ENCODE results near the gene ALOX5. TPM values are rescaled to one million over a fixed set of nuclear protein-coding genes. Genes with fewer than 3 reads are reported as not detected.

The ALOX5 gene
- total RNA-seq, 2 experiments from 2014 or later, result 0.56 to 0.60 TPM

GRCh38 chr10:45421221-45422097 is 47.4 kb downstream of the ALOX5 start:
- peak; percentile 73 for DNase-seq
- peaks cover 1% of the 10 kb centered on the region for H3K27me3 Mint-ChIP-seq
- peak overlapping the region; percentile 26 for H3K4me3 Mint-ChIP-seq
- TF ChIP-seq CTCF (IDR thresholded peaks at IDR 0.05), result no peak
- peak; percentile 50 for ATAC-seq
- ChIA-PET CTCF (interaction anchor here (0.9 to 1.9 kb wide), 2 partner anchors 39 to 43 kb away, joined by 3 to 7 read pairs; no protein-coding TSS in a partner anchor), POLR2A (interaction anchor here (1.9 to 2.1 kb wide), 2 partner anchors 9 to 13 kb away, joined by 6 to 9 read pairs; no protein-coding TSS in a partner anchor)
- intact Hi-C loops (cut with micrococcal nuclease), result no loop called here
- H3K27ac Mint-ChIP-seq, result peak overlapping the region; percentile 98
- no peaks in the 10 kb centered on the region for H3K9me3 Mint-ChIP-seq
- peaks cover 2% of the 10 kb centered on the region for H3K36me3 Mint-ChIP-seq (ENCODE audit: low read depth)
- H3K4me1 Mint-ChIP-seq (ENCODE audit: low read depth), result peaks cover 43% of the 10 kb centered on the region

- intact Hi-C loops (cut with micrococcal nuclease), result no loop called here
- ChIA-PET POLR2A (interaction anchor here (1.9 kb wide), 1 partner anchor 12 kb away, joined by 6 read pairs; no protein-coding TSS in a partner anchor), CTCF (no interaction called here)
- H3K27me3 Mint-ChIP-seq, result no peaks in the 10 kb centered on the region
- no peaks in the 10 kb centered on the region for H3K9me3 Mint-ChIP-seq
- H3K4me1 Mint-ChIP-seq (ENCODE audit: low read depth), result peaks cover 43% of the 10 kb centered on the region
- peaks cover 2% of the 10 kb centered on the region for H3K36me3 Mint-ChIP-seq (ENCODE audit: low read depth)
- no peak overlapping the region for H3K4me3 Mint-ChIP-seq
- DNase-seq, result no peak
- H3K27ac Mint-ChIP-seq, result peak overlapping the region; percentile 98
- no peak for ATAC-seq
- no peak for TF ChIP-seq CTCF (IDR thresholded peaks at IDR 0.05)
These were observed 48.3 kb downstream of the ALOX5 start for GRCh38 chr10:45422207-45422865.

GRCh38 chr10:45422866-45423659 is 49.0 kb downstream of the ALOX5 start:
- ChIA-PET POLR2A (no interaction called here), CTCF (no interaction called here)
- H3K4me3 Mint-ChIP-seq, result no peak overlapping the region
- TF ChIP-seq CTCF (IDR thresholded peaks at IDR 0.05), result no peak
- H3K36me3 Mint-ChIP-seq (ENCODE audit: low read depth), result peaks cover 2% of the 10 kb centered on the region
- no peak for ATAC-seq
- peaks cover 41% of the 10 kb centered on the region for H3K4me1 Mint-ChIP-seq (ENCODE audit: low read depth)
- H3K27me3 Mint-ChIP-seq, result no peaks in the 10 kb centered on the region
- no peak overlapping the region for H3K27ac Mint-ChIP-seq
- intact Hi-C loops (cut with micrococcal nuclease), result no loop called here
- H3K9me3 Mint-ChIP-seq, result no peaks in the 10 kb centered on the region
- no peak for DNase-seq

GRCh38 chr10:45423976-45424499 is 50.0 kb downstream of the ALOX5 start:
- no peaks in the 10 kb centered on the region for H3K9me3 Mint-ChIP-seq
- H3K27ac Mint-ChIP-seq, result peak overlapping the region; percentile 35
- POLR2A ChIA-PET, result no interaction called here
- H3K4me3 Mint-ChIP-seq, result no peak overlapping the region
- no peak for TF ChIP-seq CTCF (IDR thresholded peaks at IDR 0.05)
- peaks cover 1% of the 10 kb centered on the region for H3K27me3 Mint-ChIP-seq
- intact Hi-C loops (cut with micrococcal nuclease), result no loop called here
- CTCF ChIA-PET, result no interaction called here
- H3K4me1 Mint-ChIP-seq (ENCODE audit: low read depth), result peaks cover 35% of the 10 kb centered on the region
- H3K36me3 Mint-ChIP-seq (ENCODE audit: low read depth), result peaks cover 2% of the 10 kb centered on the region
- ATAC-seq, result no peak
- no peak for DNase-seq

Data from activated CD8-positive, alpha-beta T cell treated with anti-CD3 and anti-CD28 coated beads for 36 hours (primary cell).